GM12801 (cell line): Measurements from ENCODE around the gene MDGA2.

ENCODE experiments used
- TF ChIP-seq, protein P1 (sequence below): IDR thresholded peaks from one replicate; pipeline ENCODE4 v1.5.1; 2011; ENCODE audit warnings: control low read depth; ENCODE audit not compliant: insufficient read length; ENCODE audit errors: extremely low read depth

MDGA2 gene

DNA sequence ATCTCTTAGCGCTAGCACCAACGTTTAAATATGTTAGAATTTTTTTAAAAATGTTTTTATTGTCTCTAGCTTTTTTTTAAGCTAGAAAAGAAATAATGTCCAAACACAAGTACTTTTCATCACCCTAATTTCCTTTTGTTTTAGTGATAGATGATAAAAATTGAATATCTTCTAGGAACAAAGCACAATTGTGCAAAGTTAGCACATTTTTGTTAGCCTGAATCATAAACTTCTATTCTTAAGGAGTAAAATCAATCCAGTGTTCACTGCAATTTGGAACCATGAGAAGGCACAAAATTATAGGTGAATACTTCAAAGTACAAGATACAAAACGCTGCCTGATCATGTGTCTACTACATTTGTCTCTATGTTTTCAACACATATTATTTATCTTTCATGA is 615.4 kb downstream of the MDGA2 start:
- TF ChIP-seq, protein P1, sequence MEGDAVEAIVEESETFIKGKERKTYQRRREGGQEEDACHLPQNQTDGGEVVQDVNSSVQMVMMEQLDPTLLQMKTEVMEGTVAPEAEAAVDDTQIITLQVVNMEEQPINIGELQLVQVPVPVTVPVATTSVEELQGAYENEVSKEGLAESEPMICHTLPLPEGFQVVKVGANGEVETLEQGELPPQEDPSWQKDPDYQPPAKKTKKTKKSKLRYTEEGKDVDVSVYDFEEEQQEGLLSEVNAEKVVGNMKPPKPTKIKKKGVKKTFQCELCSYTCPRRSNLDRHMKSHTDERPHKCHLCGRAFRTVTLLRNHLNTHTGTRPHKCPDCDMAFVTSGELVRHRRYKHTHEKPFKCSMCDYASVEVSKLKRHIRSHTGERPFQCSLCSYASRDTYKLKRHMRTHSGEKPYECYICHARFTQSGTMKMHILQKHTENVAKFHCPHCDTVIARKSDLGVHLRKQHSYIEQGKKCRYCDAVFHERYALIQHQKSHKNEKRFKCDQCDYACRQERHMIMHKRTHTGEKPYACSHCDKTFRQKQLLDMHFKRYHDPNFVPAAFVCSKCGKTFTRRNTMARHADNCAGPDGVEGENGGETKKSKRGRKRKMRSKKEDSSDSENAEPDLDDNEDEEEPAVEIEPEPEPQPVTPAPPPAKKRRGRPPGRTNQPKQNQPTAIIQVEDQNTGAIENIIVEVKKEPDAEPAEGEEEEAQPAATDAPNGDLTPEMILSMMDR = no peak

DNA sequence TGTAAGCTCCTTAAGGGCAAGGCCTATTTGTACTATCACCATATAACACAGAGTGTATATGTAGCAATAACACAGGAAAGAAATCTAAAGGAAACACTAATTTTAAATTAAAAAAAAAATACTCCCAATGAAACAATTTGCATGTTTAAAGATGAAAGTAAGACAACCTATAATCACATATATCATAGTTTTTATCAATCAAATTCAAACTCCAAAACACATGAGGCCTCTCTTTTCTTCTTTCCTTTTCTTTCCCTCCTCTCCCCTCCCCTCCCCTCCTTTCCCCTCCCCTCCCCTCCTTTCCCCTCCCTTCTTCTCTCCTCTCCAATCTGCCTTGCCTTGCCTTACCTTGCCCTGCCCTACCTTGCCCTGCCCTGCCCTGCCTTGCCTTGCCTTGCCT is 618.0 kb downstream of the MDGA2 start:
- TF ChIP-seq, protein P1 = no peak

DNA sequence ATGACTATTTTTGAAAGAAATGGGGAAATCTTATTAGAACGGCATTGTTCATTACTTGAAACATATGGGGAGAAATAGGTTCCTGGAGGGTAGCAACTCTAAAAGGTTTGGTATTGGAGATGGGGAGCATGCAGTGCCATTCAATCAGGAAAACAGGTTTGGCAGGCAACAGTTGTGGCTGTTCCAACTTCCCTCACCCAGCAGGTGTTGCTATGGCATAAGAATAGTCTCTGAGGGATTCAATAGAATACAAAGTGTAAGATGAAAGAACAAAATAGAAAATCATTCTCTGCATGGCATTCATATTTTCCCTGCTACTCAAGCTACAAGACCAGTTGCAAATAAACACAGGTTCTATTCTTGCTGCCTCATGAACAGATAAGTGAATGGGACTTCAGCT is 630.6 kb downstream of the MDGA2 start:
- TF ChIP-seq, protein P1 = no peak

DNA sequence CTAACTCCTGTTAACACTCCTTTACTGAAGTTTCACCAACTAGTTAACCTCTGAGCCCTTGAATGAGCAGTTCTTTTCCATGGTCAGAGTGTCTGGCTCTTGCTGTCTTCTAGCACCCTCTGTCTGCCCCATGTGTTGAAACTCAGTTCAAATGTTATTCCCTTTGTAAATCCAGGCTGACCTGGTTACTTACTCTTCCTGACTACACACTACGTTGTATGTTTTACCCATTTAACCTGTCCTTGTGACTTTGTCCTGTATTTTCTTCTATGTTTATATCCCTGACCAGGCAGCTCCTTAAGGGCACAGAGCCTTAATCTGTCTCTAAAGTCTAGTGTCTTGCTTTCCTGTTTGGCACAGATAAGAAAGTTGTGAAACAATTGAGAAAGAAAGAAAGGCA is 634.9 kb downstream of the MDGA2 start:
- TF ChIP-seq, protein P1 = no peak

DNA sequence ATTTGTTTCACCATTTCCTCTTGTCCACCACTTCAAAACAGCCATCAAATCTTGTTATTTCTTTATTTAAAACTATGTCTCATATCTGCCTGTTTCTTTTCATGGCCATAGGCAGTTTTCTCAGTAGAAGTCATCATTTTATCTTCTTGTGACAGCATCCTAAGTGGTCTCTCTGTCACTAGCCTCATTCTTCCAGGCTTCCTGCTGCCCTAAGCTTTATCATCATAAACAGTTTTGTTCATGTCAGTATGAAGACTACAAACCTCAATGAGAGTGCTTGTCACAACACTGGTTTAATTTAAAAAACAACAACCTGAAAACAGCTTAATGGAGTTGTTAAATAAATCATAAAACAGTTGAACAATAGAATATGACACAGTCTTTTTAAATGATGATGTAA is 636.1 kb downstream of the MDGA2 start:
- TF ChIP-seq, protein P1 = no peak

DNA sequence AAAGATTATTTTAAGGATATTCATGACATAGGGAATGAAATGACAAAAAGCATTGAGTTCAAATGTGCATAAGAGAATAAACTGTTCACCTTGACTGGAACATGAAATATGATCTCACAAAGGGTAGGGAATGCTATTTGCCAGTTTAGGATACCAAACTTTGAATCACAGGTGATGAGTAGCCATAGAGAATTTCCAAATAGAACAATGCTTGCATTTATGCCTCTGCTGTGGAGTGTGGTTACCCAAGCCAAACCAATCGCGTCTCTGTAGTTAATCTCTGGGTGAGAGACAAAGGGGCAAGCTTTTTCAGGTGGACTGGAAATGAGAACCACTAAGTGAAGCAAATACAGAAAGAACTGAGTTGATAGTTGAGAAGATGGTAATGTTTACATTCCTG is 652.7 kb downstream of the MDGA2 start:
- TF ChIP-seq, protein P1 = no peak

DNA sequence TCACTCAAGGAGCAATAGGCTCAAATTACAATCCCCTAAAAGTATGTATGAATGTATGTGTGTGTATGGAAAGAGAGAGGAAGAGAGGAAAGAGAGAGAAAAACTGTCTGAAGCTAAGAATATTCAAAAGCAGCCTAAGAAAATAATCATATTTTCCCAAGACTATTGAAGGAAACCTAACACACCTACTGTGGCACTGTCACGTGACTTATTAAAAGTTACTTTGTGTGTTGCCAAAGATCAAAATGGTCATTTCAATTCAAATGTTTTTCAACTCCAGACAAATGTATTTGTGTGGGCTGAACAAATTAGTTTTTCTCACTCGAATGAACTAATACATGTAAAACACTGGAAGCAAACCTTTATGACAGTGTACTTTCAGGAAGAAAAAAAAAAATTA is 654.9 kb downstream of the MDGA2 start:
- TF ChIP-seq, protein P1 = no peak
